ENCODE data around the gene PRDM11.

The PRDM11 gene

DNA sequence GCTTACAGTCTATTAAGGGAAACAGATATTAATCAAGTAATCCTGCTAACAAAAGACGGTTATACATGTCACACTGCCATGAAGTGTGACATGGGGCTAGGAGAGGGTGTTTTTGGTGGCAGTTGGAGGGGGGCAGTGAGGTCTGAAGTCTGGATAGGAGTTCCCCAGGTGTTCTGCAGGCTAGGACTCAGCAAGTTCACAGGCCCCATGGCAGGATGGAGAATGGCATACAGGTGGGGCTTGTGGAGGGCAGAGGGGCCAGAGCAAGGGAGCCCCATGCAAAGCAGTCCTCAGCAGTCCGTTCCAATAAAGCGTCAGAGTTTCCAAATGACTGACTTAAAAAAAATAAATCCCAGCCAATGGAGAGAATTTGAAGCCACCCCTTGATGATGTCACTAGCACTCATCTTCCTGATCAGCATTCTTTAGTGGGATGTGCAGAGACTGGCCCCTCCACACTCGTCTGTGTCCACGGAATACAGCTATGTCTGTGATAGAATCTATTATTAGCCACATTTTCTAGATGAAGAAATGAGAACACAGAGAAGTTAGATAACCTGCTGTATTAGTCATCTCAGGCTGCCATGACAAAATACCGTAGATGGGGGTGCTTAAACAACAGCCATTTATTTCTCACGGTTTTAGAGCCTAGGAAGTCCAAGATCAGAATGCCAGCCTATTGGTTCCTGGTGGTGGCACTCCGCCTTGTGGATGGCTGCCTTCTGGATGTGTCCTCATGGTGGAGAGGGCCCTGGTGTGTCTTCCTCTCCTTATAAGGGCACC lies 32.6 kb downstream of the PRDM11 start:
- DNase-seq: no peak

- DNase-seq: no peak
Measured at GRCh38 chr11:45179686-45180178, 33.3 kb downstream of the PRDM11 start.

DNA sequence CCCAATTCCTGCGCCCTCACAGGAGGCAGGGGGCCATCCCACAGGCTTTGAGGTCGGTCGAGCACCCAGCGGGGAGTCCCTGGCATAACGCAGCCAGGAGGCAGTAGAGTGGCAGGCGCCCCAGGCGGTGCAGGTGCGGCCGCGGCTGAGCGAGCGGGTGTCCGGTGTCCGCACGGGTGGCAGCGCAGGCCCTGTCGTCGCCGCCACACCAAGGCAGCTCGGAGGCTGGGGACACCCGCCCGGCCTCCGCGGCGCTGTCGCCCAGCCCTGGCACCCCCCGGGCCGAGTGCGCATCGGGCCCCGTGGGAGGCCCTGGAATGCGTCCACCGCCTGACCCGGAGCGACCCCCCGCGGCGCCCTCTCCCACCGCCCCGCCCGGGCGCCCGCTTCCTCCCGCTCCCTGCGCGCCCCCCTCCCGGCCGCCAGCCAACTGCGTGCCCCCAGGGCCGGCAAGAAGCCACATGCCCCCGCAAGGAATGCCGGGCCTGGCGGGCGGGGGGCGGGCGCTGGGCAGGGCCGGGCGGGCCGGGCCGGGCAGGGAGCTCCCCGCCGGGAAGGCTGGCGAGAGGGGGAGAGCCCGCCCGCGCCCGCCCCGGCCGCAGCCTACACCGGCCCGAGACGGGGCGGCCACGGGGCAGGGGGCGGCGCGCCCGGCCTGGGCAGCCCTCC lies 33.9 kb downstream of the PRDM11 start:
- no peak for DNase-seq

GRCh38 chr11:45180848-45181192 lies 34.4 kb downstream of the PRDM11 start:
- DNase-seq: peak; percentile 11

- DNase-seq: no peak
Measured at GRCh38 chr11:45181193-45181888, 34.9 kb downstream of the PRDM11 start.

- no peak for DNase-seq
Measured at GRCh38 chr11:45181889-45182550, 35.6 kb downstream of the PRDM11 start.

DNA sequence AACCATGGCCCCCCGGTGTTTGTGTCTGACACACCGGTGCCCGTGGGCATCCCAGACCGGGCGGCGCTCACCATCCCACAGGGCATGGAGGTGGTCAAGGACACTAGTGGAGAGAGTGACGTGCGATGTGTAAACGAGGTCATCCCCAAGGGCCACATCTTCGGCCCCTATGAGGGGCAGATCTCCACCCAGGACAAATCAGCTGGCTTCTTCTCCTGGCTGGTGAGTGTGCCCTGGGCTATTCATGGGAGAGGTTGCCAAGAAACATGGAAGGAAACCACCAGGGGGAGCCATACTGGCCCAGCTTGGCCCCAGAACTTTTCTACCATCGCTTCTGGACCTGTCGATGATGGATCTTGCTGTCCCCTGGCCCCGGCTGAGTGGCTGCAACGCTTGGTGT lies 36.5 kb downstream of the PRDM11 start:
- DNase-seq: no peak

- DNase-seq: no peak
Measured at GRCh38 chr11:45184640-45185039, 38.2 kb downstream of the PRDM11 start.

- DNase-seq: peak; percentile 10
Measured at GRCh38 chr11:45185228-45185729, 38.8 kb downstream of the PRDM11 start.

DNA sequence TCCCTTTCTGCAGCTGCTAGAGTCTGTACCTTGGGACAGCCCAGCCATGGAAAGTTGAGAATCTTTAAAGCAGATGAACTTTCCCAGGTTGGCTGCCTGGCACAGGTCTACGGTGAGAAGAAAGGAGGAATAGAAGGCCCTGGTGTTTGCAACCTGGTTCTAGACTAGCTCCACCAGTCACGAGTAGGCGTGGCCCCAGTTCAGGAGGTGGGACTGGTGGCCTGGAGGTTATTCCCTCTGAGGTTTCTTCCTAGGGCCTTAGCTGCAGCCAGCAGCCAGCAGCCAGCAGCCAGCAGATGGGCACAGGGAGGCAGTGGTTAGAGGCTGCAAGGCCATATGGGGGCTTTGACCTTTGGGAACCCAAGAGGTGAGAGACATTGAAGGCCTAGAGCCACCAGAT lies 40.9 kb downstream of the PRDM11 start:
- no peak for DNase-seq

DNA sequence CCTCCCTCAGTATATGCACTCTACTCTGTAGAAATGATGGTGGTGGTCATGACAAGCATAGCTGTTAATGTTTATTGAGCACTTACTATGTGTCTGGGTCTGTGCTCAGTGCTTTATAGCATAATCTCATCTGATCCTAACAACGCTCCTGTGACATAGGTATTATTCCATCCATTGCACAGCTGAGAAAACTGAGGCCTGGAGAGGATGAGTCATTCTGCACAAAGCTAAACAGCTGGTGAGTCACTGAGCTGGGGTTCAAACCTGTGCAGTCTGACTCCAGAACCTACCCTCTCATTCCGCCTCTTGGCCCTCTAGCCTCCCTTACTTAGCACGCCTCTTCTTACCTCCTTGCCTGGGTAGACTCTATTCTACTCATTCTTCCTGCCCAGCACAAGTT lies 41.7 kb downstream of the PRDM11 start:
- no peak for DNase-seq

- DNase-seq: no peak
Measured at GRCh38 chr11:45189230-45189629, 42.8 kb downstream of the PRDM11 start.

DNA sequence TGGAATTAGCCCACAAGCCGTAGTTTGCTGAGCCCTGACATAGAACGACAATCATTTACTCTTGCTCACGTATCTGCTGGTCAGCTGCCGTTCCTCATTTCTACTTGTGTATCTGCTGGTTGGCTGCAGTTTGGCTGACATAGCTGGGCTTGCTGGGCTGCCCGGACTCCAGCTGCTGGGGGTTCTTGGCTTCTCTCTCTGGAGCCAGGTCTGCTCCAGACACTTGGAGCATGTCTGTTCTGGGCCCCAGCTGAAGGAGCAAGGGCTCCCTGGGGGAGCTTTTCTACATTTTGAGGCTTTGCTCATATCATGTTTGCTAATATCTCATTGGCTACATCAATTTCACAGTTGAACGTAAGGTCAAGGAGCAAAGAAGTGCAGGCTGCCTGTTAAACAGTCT lies 47.3 kb downstream of the PRDM11 start:
- DNase-seq: no peak

- DNase-seq: no peak
Measured at GRCh38 chr11:45204761-45205160, 58.3 kb downstream of the PRDM11 start.

DNA sequence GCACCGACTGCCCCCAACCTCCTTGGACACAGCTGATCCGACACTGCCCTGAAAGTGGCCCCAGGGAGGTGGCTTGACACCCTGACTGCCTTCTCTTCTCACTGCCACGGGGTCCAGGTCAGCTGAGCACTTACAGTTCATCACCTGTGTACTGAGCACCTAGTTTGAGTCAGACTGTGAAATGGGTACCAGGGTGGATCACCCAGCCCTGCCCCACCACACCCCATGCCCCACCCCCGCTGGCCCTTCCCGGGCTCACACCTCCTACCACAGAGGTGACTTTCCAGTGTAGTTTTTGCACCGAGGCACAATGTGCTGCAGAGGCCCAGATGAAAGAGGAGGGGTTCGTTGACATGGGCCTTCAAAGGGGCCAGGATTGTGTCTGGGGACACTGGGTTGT lies 59.5 kb downstream of the PRDM11 start:
- no peak for DNase-seq

DNA sequence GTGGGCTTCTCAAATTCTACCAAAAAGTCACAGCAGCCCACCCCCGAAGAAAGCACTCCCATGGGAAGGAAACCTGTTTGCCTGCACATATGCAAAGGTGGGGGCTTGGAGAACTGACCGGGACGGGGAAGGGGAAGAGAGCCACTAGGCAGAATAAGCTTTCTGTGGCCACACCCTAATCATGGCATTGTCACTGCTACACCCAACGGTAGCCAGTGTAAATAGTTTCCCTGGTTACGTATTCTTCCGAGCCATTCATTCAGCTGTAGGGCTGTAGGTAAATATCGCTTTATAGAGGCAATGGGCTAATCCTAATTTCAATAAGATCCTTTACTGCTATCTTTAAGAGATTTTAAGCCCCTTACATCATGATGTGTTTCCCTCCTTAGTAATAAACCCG lies 61.7 kb downstream of the PRDM11 start:
- no peak for DNase-seq

GRCh38 chr11:45209000-45209879 lies 62.8 kb downstream of the PRDM11 start:
- DNase-seq: no peak

DNA sequence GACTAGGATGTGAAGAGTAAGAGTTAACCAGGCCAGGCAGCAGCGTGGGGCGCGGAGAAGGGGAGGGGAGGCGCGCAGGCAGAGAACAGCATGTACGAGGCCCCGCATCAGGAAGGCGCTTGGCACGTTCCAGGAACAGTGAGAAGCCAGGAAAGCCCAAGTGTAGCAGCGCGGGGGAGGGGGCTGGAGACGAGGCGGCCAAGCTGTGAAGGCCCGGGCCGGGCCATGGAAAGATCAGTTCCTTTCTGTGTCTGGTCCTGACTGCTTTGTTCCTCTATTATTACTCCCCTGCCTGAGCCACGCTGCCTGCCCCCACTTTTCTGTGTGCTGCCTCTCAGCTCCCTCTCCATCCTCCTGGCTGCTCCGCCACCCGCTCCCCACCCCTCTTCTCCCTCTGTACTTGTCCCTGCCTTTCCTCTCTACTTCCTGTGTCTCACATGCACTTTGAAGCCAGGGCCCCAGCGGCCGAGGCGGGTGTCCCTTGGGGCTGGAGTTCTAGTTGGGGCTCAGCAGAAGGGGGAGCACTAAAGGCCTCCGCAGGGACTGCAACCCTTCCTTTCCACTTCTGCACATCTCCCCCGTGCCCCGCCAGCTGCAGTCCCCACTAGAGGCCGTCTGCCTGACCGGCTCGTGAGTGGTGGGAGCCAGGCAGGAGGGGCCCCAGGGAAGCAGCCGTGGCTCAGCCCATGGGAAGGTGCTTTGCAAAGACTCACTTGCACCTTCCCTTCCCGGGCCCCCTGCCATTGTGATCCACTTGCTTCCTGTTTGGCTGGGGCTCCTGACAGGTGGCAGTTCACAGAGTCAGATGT lies 63.7 kb downstream of the PRDM11 start:
- no peak for DNase-seq

DNA sequence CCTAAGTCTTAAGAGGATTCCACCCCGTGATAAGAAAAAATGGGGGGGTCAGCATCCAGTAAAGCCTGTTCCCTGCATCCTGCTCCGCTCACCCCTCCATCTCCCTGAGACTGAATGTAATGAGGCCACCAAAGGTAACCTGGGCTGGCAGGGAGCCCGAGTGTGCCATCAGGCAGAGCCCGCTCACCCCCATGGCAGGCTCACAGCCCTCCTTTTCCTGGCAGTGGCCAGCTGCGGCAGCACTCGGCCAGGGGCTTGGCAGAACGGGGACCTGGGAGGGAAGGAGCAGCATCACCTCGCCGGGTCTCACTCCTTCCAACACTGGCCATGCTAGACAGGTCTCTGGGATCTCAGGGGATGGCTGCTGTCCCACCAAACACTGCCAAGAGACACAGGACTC lies 64.4 kb downstream of the PRDM11 start:
- no peak for DNase-seq

GRCh38 chr11:45211732-45212131 lies 65.3 kb downstream of the PRDM11 start:
- DNase-seq: no peak

All from activated CD4-positive, alpha-beta T cell treated with anti-CD3 and anti-CD28 coated beads, Interleukin-2, amount 50 U/mL, for 16 hours (primary cell).